ENCODE data around the gene PRTFDC1. TPM values are rescaled to one million over a fixed set of nuclear protein-coding genes. Genes with fewer than 3 reads are reported as not detected.

The PRTFDC1 gene
- total and polyA plus RNA-seq, 8 donors: 1.2 to 21.6 (median 12.4) TPM; not detected in 1

DNA sequence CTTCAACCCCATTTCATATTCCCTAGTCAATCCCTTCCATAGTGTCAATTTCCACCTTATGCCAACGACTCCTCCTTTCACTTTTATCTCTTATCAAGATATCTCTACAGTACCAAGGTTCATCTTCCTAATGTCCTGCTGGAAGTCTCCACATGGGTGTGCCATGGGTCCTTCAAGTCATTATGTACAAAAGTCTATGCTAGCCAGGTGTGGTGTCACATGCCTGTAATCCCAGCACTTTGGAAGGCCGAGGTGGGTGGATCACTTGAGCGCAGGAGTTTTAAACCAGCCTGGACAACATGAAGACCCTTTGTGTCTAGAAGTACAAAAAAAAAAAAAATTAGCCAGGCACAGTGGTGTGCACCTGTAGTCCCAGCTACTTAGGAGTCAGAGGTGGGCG lies 47.6 kb downstream of the PRTFDC1 start:
- DNase-seq: no peak
- TF ChIP-seq POLR2AphosphoS5 (IDR thresholded peaks at IDR 0.05) (no peak), POLR2A (IDR thresholded peaks at IDR 0.05) (no peak), EP300 (IDR thresholded peaks at IDR 0.05) (no peak)
- TF ChIP-seq, protein P1, sequence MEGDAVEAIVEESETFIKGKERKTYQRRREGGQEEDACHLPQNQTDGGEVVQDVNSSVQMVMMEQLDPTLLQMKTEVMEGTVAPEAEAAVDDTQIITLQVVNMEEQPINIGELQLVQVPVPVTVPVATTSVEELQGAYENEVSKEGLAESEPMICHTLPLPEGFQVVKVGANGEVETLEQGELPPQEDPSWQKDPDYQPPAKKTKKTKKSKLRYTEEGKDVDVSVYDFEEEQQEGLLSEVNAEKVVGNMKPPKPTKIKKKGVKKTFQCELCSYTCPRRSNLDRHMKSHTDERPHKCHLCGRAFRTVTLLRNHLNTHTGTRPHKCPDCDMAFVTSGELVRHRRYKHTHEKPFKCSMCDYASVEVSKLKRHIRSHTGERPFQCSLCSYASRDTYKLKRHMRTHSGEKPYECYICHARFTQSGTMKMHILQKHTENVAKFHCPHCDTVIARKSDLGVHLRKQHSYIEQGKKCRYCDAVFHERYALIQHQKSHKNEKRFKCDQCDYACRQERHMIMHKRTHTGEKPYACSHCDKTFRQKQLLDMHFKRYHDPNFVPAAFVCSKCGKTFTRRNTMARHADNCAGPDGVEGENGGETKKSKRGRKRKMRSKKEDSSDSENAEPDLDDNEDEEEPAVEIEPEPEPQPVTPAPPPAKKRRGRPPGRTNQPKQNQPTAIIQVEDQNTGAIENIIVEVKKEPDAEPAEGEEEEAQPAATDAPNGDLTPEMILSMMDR (IDR thresholded peaks at IDR 0.05): no peak
- peaks cover 10 to 24% (median 18%) of the 10 kb centered on the region in 4 donors for H3K4me1 ChIP-seq
- intact Hi-C loops (cut with DNase I; ENCODE audit: low total_unique reads): no loop called here
- WGBS, 5 donors: 90 to 97% (median 93%) methylated on average over 4 of the region's 4 CpGs
- H3K9me3 ChIP-seq: no peaks in the 10 kb centered on the region
- no peaks in the 10 kb centered on the region for H3K27me3 ChIP-seq
- H3K27ac ChIP-seq: no peak overlapping the region
- H3K36me3 ChIP-seq: no peaks in the 10 kb centered on the region
- no peak overlapping the region for H3K4me3 ChIP-seq

DNA sequence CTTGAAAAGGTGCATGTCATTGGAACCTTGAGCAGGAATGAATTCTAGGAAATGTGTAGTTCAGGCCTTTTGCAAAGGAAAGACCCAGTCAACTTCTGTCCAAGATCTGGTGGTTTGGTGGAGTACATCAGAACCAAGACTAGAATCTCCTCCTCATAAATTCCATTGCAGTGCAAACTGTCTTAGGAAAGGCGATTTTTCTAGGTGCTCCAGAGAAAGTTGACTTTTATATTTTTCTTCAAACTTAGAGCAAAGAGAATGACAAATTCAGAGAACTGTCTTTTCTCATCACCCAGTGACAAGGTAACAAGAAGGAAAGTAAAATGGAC lies 50.0 kb downstream of the PRTFDC1 start:
- Histone ChIP-seq H3K9me3 (no peaks in the 10 kb centered on the region), H3K27ac (peak overlapping the region in 4 of 5 donors; percentile 39 to 79 (median 71)), H3K27me3 (no peaks in the 10 kb centered on the region), H3K36me3 (no peaks in the 10 kb centered on the region), H3K4me3 (no peak overlapping the region), H3K4me1 (peaks cover 10 to 25% (median 18%) of the 10 kb centered on the region in 4 donors)
- 32 to 59% (median 46%) methylated on average over 1 of the region's 1 CpG for WGBS, 5 donors
- TF ChIP-seq EP300 (IDR thresholded peaks at IDR 0.05): no peak
- TF ChIP-seq, protein P1 (IDR thresholded peaks at IDR 0.05): no peak
- no peak for TF ChIP-seq POLR2AphosphoS5 (IDR thresholded peaks at IDR 0.05)
- TF ChIP-seq POLR2A (IDR thresholded peaks at IDR 0.05): no peak
- DNase-seq: no peak
- intact Hi-C loops (cut with DNase I; ENCODE audit: low total_unique reads): no loop called here

DNA sequence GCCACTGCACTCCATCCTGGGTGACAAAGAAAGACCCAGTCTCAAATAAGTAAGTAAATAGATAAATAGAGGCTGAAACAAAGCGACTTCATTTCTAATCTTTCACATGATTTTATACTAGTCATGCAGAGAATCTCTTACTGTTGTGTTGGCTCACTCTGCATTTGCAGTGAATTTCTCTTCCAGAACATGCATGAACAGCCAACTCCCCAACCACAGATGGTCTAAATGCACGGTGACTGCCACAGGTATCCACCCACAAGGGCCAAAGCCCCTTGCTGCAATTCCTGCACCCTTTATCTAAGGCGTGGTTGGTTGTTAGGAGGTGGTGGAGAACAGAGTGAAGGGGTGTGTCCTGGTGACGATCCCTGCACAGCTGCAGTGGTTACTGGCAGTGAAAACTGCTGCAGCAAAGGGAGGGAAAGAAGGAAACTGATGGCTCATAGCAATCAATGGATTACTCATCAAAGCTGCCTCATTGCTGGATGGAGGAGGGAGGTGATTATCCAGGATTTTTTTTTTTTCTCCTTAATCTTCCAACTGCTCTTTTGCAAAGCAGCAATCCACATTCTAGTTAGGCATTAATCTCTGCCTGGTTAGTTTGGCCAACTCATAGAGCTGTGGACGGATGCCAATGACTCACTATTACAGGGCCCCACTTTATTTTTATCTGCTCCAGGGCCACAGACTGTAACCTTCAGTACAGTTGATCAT lies 50.6 kb downstream of the PRTFDC1 start:
- 13 to 26% (median 15%) methylated on average over 5 of the region's 5 CpGs for WGBS, 5 donors
- Histone ChIP-seq H3K4me3 (no peak overlapping the region), H3K4me1 (peaks cover 10 to 31% (median 18%) of the 10 kb centered on the region in 4 donors), H3K36me3 (no peaks in the 10 kb centered on the region), H3K9me3 (no peaks in the 10 kb centered on the region), H3K27ac (peak overlapping the region; percentile 61 to 79 (median 65)), H3K27me3 (no peaks in the 10 kb centered on the region)
- intact Hi-C loops (cut with DNase I; ENCODE audit: low total_unique reads): no loop called here
- TF ChIP-seq POLR2AphosphoS5 (IDR thresholded peaks at IDR 0.05) (peak in 2 of 3 donors; percentile 56 to 91), POLR2A (IDR thresholded peaks at IDR 0.05) (no peak), EP300 (IDR thresholded peaks at IDR 0.05) (no peak)
- TF ChIP-seq, protein P1 (IDR thresholded peaks at IDR 0.05): no peak
- peak; percentile 64 to 80 for DNase-seq

DNA sequence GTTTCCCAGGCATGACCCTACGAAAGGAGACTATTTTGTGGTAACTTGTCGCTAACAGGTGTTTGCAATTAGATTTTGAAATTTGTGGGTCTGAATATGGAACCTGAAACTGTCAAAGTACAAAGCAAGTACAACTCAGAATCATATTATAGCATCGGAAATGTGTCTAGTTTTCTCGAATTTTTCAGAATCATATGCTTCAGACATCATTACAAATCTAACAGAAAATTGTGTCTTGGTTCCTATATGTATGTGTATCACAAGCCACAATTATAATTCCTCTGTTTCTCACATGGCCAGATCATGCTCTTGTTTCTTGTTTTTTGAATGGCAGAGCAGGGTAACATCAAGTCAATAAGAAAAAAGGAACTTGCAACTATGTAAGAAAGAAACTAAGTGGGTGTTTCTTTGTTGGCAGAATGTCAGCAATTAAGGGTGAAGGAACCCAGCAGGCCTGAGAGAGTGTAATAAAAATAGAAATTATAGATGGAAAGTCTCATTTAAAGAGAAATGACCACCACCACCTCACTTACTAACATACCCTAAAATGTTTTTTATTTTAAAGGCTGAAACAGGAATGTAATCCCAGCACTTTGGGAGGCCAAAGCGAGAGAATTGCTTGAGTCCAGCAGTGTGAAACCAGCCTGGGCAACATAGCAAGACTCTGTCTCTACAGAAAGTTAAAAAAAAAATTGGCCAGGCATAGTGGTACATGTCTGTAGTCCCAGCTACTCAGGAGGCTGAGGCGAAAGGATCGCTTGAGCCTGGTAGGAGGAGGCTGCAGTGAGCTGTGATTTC lies 51.3 kb downstream of the PRTFDC1 start:
- TF ChIP-seq EP300 (IDR thresholded peaks at IDR 0.05) (no peak), POLR2A (IDR thresholded peaks at IDR 0.05) (no peak), POLR2AphosphoS5 (IDR thresholded peaks at IDR 0.05) (no peak)
- TF ChIP-seq, protein P1 (IDR thresholded peaks at IDR 0.05): no peak
- H3K9me3 ChIP-seq: no peaks in the 10 kb centered on the region
- H3K4me1 ChIP-seq: peaks cover 10 to 32% (median 18%) of the 10 kb centered on the region in 4 donors
- peak in 1 of 2 donors; percentile 56 for DNase-seq
- peak overlapping the region; percentile 61 to 79 (median 65) for H3K27ac ChIP-seq
- intact Hi-C loops (cut with DNase I; ENCODE audit: low total_unique reads): no loop called here
- no peak overlapping the region for H3K4me3 ChIP-seq
- no peaks in the 10 kb centered on the region for H3K36me3 ChIP-seq
- H3K27me3 ChIP-seq: no peaks in the 10 kb centered on the region
- 70 to 91% (median 83%) methylated on average over 7 of the region's 7 CpGs for WGBS, 5 donors
